ENCODE measurements around the gene SPTBN1. TPM values are rescaled to one million over a fixed set of nuclear protein-coding genes. Genes with fewer than 3 reads are reported as not detected.

SPTBN1 gene
- total and polyA plus RNA-seq, 2 of the 13 experiments (the other 11 are each of a cell fraction or from before 2014, with no cell fraction given) = 123 to 299 TPM

GRCh38 chr2:54618646-54619565 lies 162.8 kb downstream of the SPTBN1 start (continued):
- TF ChIP-seq AHDC1 (CRISPR knock-in tag; IDR thresholded peaks at IDR 0.05; ENCODE audit: borderline replicate concordance) = peak; percentile 59; the same call in 1 of the 2 replicates
- TF ChIP-seq KDM2A (CRISPR knock-in tag; IDR thresholded peaks at IDR 0.05; ENCODE audit: borderline replicate concordance, low read depth) = no peak
- no peak for TF ChIP-seq ZNF879 (CRISPR knock-in tag; IDR thresholded peaks at IDR 0.05)
- 0 out of 2 replicates have a peak, but pooled peaks have one; percentile 39 for TF ChIP-seq SNAPC2 (CRISPR knock-in tag; IDR thresholded peaks at IDR 0.05)
- TF ChIP-seq ELK4 (CRISPR knock-in tag; IDR thresholded peaks at IDR 0.05; ENCODE audit: borderline replicate concordance) = no peak
- TF ChIP-seq NFYC (CRISPR knock-in tag; IDR thresholded peaks at IDR 0.05) = no peak
- TF ChIP-seq SIN3B (IDR thresholded peaks at IDR 0.05; ENCODE audit: low read length) = no peak
- TF ChIP-seq NFATC3 (CRISPR knock-in tag; IDR thresholded peaks at IDR 0.05) = no peak
- no peak for TF ChIP-seq POGK (CRISPR knock-in tag; conservative IDR thresholded peaks at IDR 0.05)
- TF ChIP-seq ZNF142 (CRISPR knock-in tag; IDR thresholded peaks at IDR 0.05) = no peak
